ENCODE measurements around the gene ARFRP1.

GRCh38 chr20:63664861-63665594 lies 42.7 kb downstream of the ARFRP1 start:
- TF ChIP-seq CTCF (IDR thresholded peaks at IDR 0.05) = no peak
- no peak for TF ChIP-seq POLR2A (IDR thresholded peaks at IDR 0.05)
- TF ChIP-seq EP300 (IDR thresholded peaks at IDR 0.05; ENCODE audit: low read depth) = no peak

All from transverse colon (tissue), 3 donors.